Suprapubic skin (tissue), 4 donors: Measurements from ENCODE around the gene CREB3. TPM values are rescaled to one million over a fixed set of nuclear protein-coding genes. Genes with fewer than 3 reads are reported as not detected.

Source experiments
- DNase-seq, 2 donors: peaks; one replicate each; pipeline ENCODE4 v3.0.0-alpha.2; 2019; ENCODE audit warnings: low spot score in 2 of 2
- H3K27ac ChIP-seq: fragments of 200-600 bp; sonication (generic); one replicate; pipeline ENCODE4 v1.5.1; 2019
- H3K27me3 ChIP-seq: fragments of 200-600 bp; sonication (generic); one replicate; pipeline ENCODE4 v1.5.1; 2019
- H3K36me3 ChIP-seq: fragments of 200-600 bp; sonication (generic); one replicate; pipeline ENCODE4 v1.5.1; 2019
- H3K4me1 ChIP-seq: fragments of 200-600 bp; sonication (generic); one replicate; pipeline ENCODE4 v1.5.1; 2019
- H3K4me3 ChIP-seq: fragments of 200-600 bp; sonication (generic); one replicate; pipeline ENCODE4 v1.5.1; 2019; ENCODE audit warnings: mild to moderate bottlenecking
- H3K9me3 ChIP-seq: fragments of 200-600 bp; sonication (generic); one replicate; pipeline ENCODE4 v1.5.1; 2019
- CTCF ChIP-seq, 2 donors: fragments of 200-600 bp in 1 of 2; fragments of 450-650 bp in 1 of 2; sonication (generic) in 1 of 2; IDR thresholded peaks; one replicate each; pipeline ENCODE4 v1.5.1; 2016 to 2019; ENCODE audit warnings: antibody characterized with exemption in 2 of 2, mild to moderate bottlenecking in 1 of 2, moderate library complexity in 1 of 2
- EP300 ChIP-seq: sonication (generic); formaldehyde crosslinking; IDR thresholded peaks from one replicate; pipeline ENCODE4 v1.6.1; 2017; ENCODE audit warnings: antibody characterized with exemption
- POLR2A ChIP-seq, 2 donors: fragments of 450-650 bp; IDR thresholded peaks; one replicate each; pipeline ENCODE4 v1.6.1; 2017; ENCODE audit warnings: antibody characterized with exemption in 2 of 2, mild to moderate bottlenecking in 2 of 2, moderate library complexity in 2 of 2
- POLR2AphosphoS5 ChIP-seq, 3 donors: sonication (generic); formaldehyde crosslinking; IDR thresholded peaks; one replicate each; pipeline ENCODE4 v1.6.1; 2017; ENCODE audit warnings: antibody characterized with exemption in 3 of 3
- WGBS: methylation state at CpG from one replicate; pipeline ENCODE4 v1.1.5; 2018; 5-methylcytosine and 5-hydroxymethylcytosine counted together
- total RNA-seq, 4 donors: library from RNA; depleted of rRNA; stranded (reverse); fragments of >200 nt; gene quantifications; one replicate each; pipeline ENCODE4 v1.1.0, GENCODE V29; 2016

The CREB3 gene
- total RNA-seq, 4 donors from 2014 or later, result 18.8 to 24.1 (median 23.1) TPM

GRCh38 chr9:35725362-35725761, 7.1 kb upstream of the CREB3 start:
- no peak overlapping the region for H3K27ac ChIP-seq

GRCh38 chr9:35726931-35727330, 5.5 kb upstream of the CREB3 start:
- H3K4me1 ChIP-seq, result peaks cover 49% of the 10 kb centered on the region
- H3K4me3 ChIP-seq, result peak overlapping the region; percentile 65
- peaks cover 43% of the 10 kb centered on the region for H3K36me3 ChIP-seq
- H3K27me3 ChIP-seq, result no peaks in the 10 kb centered on the region
- no peak for DNase-seq
- WGBS, result 61% methylated on average over 3 of the region's 3 CpGs
- TF ChIP-seq POLR2A (IDR thresholded peaks at IDR 0.05) (no peak), EP300 (no peak), POLR2AphosphoS5 (IDR thresholded peaks at IDR 0.05) (no peak), CTCF (IDR thresholded peaks at IDR 0.05) (no peak)
- no peaks in the 10 kb centered on the region for H3K9me3 ChIP-seq
- peak overlapping the region; percentile 61 for H3K27ac ChIP-seq

More at GRCh38 chr9:35725362-35725761, 7.1 kb upstream of the CREB3 start:
- no peaks in the 10 kb centered on the region for H3K9me3 ChIP-seq
- H3K4me3 ChIP-seq, result no peak overlapping the region
- DNase-seq, result no peak
- 92% methylated on average over 11 of the region's 11 CpGs for WGBS
- H3K4me1 ChIP-seq, result peaks cover 37% of the 10 kb centered on the region
- no peak for TF ChIP-seq CTCF (IDR thresholded peaks at IDR 0.05)
- TF ChIP-seq EP300, result no peak
- TF ChIP-seq POLR2A (IDR thresholded peaks at IDR 0.05), result no peak
- no peak for TF ChIP-seq POLR2AphosphoS5 (IDR thresholded peaks at IDR 0.05)
- H3K36me3 ChIP-seq, result peaks cover 59% of the 10 kb centered on the region
- H3K27me3 ChIP-seq, result no peaks in the 10 kb centered on the region

GRCh38 chr9:35727676-35728040, 4.8 kb upstream of the CREB3 start:
- no peak for DNase-seq
- 71% methylated on average over 5 of the region's 5 CpGs for WGBS
- peak overlapping the region; percentile 61 for H3K27ac ChIP-seq
- peaks cover 50% of the 10 kb centered on the region for H3K4me1 ChIP-seq
- H3K9me3 ChIP-seq, result no peaks in the 10 kb centered on the region
- TF ChIP-seq CTCF (IDR thresholded peaks at IDR 0.05) (no peak), POLR2A (IDR thresholded peaks at IDR 0.05) (no peak), POLR2AphosphoS5 (IDR thresholded peaks at IDR 0.05) (no peak), EP300 (no peak)
- H3K27me3 ChIP-seq, result no peaks in the 10 kb centered on the region
- H3K36me3 ChIP-seq, result peaks cover 36% of the 10 kb centered on the region
- H3K4me3 ChIP-seq, result peak overlapping the region; percentile 65

- DNase-seq, result no peak
- WGBS, result 16% methylated on average over 10 of the region's 10 CpGs
- H3K27ac ChIP-seq, result peak overlapping the region; percentile 61
- peaks cover 56% of the 10 kb centered on the region for H3K4me1 ChIP-seq
- TF ChIP-seq EP300 (no peak), POLR2AphosphoS5 (IDR thresholded peaks at IDR 0.05) (peak in 1 of 3 donors; percentile 64)
- peak overlapping the region; percentile 65 for H3K4me3 ChIP-seq
- no peaks in the 10 kb centered on the region for H3K27me3 ChIP-seq
- H3K9me3 ChIP-seq, result no peaks in the 10 kb centered on the region
- peaks cover 29% of the 10 kb centered on the region for H3K36me3 ChIP-seq
These were observed 4.2 kb upstream of the CREB3 start for GRCh38 chr9:35728041-35728971.

GRCh38 chr9:35729101-35729500, 3.4 kb upstream of the CREB3 start:
- Histone ChIP-seq H3K4me3 (peak overlapping the region; percentile 65), H3K27ac (peak overlapping the region; percentile 61)

More at GRCh38 chr9:35729101-35729500, 3.4 kb upstream of the CREB3 start:
- no peak for TF ChIP-seq POLR2A (IDR thresholded peaks at IDR 0.05)
- TF ChIP-seq EP300, result no peak
- no peak for TF ChIP-seq CTCF (IDR thresholded peaks at IDR 0.05)
- TF ChIP-seq POLR2AphosphoS5 (IDR thresholded peaks at IDR 0.05), result no peak
- WGBS, result 59% methylated on average over 3 of the region's 3 CpGs
- Histone ChIP-seq H3K27me3 (no peaks in the 10 kb centered on the region), H3K9me3 (no peaks in the 10 kb centered on the region), H3K36me3 (peaks cover 21% of the 10 kb centered on the region), H3K4me1 (peaks cover 59% of the 10 kb centered on the region)
- no peak for DNase-seq
